HG02885 (cell line): ENCODE data around the gene PAX9.

Experiments
- ATAC-seq: cut with Tn5 transposase; IDR thresholded peaks from one replicate; pipeline ENCODE4 v1.9.1; 2021; ENCODE audit warnings: mild to moderate bottlenecking; ENCODE audit not compliant: unreplicated experiment, poor library complexity

Gene PAX9

GRCh38 chr14:36661506-36662257 lies at the start of gene PAX9:
Gene PAX9 (plus strand): TSS chr14:36661860. CDS start chr14:36662090, 230 bp downstream.
- ATAC-seq = peak; percentile 53

GRCh38 chr14:36617824-36618223 lies 43.8 kb upstream of the PAX9 start:
- ATAC-seq = no peak

GRCh38 chr14:36618641-36619040 lies 43.0 kb upstream of the PAX9 start:
- no peak for ATAC-seq

- ATAC-seq = no peak
Observed at GRCh38 chr14:36619131-36619530, 42.5 kb upstream of the PAX9 start.

GRCh38 chr14:36619853-36620252 lies 41.8 kb upstream of the PAX9 start:
- no peak for ATAC-seq

GRCh38 chr14:36625014-36625413 lies 36.6 kb upstream of the PAX9 start:
- ATAC-seq = no peak

- no peak for ATAC-seq
Observed at GRCh38 chr14:36625436-36625835, 36.2 kb upstream of the PAX9 start.

GRCh38 chr14:36626151-36626550 lies 35.5 kb upstream of the PAX9 start:
- ATAC-seq = peak; percentile 59

- no peak for ATAC-seq
Observed at GRCh38 chr14:36627981-36628380, 33.7 kb upstream of the PAX9 start.

GRCh38 chr14:36633580-36633979 lies 28.1 kb upstream of the PAX9 start:
- ATAC-seq = no peak

GRCh38 chr14:36646664-36647416 lies 14.8 kb upstream of the PAX9 start:
- ATAC-seq = no peak

- ATAC-seq = no peak
Observed at GRCh38 chr14:36647417-36647823, 14.2 kb upstream of the PAX9 start.

- no peak for ATAC-seq
Observed at GRCh38 chr14:36647824-36648753, 13.6 kb upstream of the PAX9 start.

- ATAC-seq = no peak
Observed at GRCh38 chr14:36649872-36650650, 11.6 kb upstream of the PAX9 start.

- ATAC-seq = no peak
Observed at GRCh38 chr14:36652542-36653201, 9.0 kb upstream of the PAX9 start.

- ATAC-seq = no peak
Observed at GRCh38 chr14:36653413-36653812, 8.2 kb upstream of the PAX9 start.

GRCh38 chr14:36653962-36654793 lies 7.5 kb upstream of the PAX9 start:
- no peak for ATAC-seq

- ATAC-seq = no peak
Observed at GRCh38 chr14:36654794-36655381, 6.8 kb upstream of the PAX9 start.
